H1 (cell line): Measurements from ENCODE around the gene COQ8A. TPM values are rescaled to one million over a fixed set of nuclear protein-coding genes. Genes with fewer than 3 reads are reported as not detected.

Source experiments
- FOSL1 ChIP-seq: IDR thresholded peaks from 2 replicates; pipeline ENCODE4 v1.6.1; 2011; ENCODE audit warnings: mild to moderate bottlenecking, low read depth, low read length, moderate library complexity; ENCODE audit not compliant: insufficient read depth
- polyA plus RNA-seq, 7 experiments: library from polyadenylated mRNA; depleted of rRNA in 3 of 7; stranded (reverse) in 5 of 7; unstranded in 2 of 7; fragments of >200 nt in 5 of 7; fragments of 200-250 nt in 2 of 7; gene quantifications; 1 replicate in 5 of 7; 2 replicates in 1 of 7; 4 replicates in 1 of 7; pipeline versions ENCODE4 v1.2.1 to v1.2.3, GENCODE V29; 2011 to 2013; ENCODE audit warnings: missing spikeins in 2 of 7, mixed read lengths in 2 of 7
- total RNA-seq: library from RNA; stranded (reverse); fragmentation: NEBNext Ultra II Directional; extraction: Animal tissue kit (Norgen Biotek cat#: 25700); gene quantifications from 2 replicates; pipeline ENCODE4 v1.2.1, GENCODE V29; 2021

The COQ8A gene
- total and polyA plus RNA-seq, 2 of the 8 experiments (the other 6 are each of a cell fraction or from before 2014, with no cell fraction given) = 28.5 to 38.9 TPM

- TF ChIP-seq FOSL1 = no peak
Observed at GRCh38 chr1:226934483-226935237, 5.4 kb upstream of the COQ8A start (continued).
